NCI-H187 (cell line): Measurements from ENCODE around the gene AMOTL1.
"Not testable (repeated sequence)": the region's sequence is repeated elsewhere in the genome, so short reads cannot be mapped to it uniquely, and the experiment has no call there.

Source experiments
- DNase-seq, 2 experiments: peaks; one replicate each; lab custom pipeline; 2025; lab: John Stamatoyannopoulos, UW

AMOTL1 gene

GRCh38 chr11:94793002-94793401 is 24.8 kb downstream of the AMOTL1 start:
- no peak for DNase-seq

DNA sequence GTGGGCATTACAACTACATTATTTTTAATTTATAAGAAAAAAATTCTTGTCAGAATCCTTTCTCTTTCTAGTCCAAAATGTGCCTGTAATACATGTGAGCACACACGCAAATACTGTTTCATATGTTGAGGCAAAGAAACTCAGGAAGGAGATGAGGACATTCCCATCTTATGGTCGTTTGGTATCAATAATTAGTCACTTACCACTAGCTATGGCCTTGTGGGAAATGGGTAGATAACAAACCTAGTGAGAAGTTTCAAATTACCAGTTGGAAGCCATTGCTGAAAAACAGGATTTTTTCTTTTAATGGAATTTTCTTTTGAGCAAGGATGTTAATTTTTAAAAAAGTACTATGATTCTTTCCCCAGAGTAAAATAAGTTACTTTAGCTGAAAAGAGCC is 25.7 kb downstream of the AMOTL1 start:
- no peak for DNase-seq

GRCh38 chr11:94794287-94795168 is 26.4 kb downstream of the AMOTL1 start:
- no peak for DNase-seq

- no peak for DNase-seq
Observed at GRCh38 chr11:94795476-94796189, 27.5 kb downstream of the AMOTL1 start.

- DNase-seq, result no peak
Observed at GRCh38 chr11:94796190-94796580, 28.0 kb downstream of the AMOTL1 start.

GRCh38 chr11:94796863-94797262 is 28.7 kb downstream of the AMOTL1 start:
- no peak for DNase-seq

- DNase-seq, result no peak
Observed at GRCh38 chr11:94799726-94800125, 31.6 kb downstream of the AMOTL1 start.

GRCh38 chr11:94800414-94800813 is 32.3 kb downstream of the AMOTL1 start:
- no peak for DNase-seq

GRCh38 chr11:94801866-94802460 is 33.8 kb downstream of the AMOTL1 start:
- DNase-seq, result no peak

DNA sequence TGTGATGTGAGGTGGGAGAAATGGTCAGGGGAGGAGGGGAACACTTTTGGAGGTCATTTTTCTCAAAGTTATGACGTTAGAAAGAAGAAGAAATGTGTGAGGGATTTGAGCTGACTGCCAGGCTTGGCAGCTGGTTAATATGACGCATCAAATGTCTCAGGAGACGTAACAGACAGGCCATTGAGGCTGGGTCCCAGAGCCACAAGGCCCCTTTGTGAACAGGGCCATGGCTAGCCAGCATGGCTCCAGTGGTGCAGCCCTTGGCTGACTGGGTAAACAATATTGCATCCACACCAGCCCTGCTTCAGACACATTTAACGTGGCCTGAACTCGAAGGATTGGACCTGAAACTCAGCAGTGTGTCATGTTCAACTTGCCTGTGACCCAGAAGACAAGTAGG is 34.3 kb downstream of the AMOTL1 start:
- no peak for DNase-seq

DNA sequence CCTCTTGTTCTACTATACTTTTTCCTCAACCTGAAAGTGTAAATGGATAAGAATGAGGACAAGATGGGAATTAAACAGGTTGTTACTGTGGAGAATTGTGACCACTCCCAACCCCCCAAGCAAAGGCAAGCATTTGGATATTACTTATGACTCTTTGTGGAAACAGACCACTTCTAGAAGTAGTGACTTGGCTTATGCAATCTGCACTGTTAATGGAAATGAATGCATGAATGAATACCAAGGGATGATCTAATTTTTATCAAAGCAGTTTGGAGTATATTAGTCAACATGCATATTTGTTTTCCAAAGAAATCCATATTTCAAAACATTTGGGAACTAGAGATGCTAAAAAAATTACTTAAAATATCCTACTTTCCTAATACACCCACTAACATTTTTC is 35.3 kb downstream of the AMOTL1 start:
- no peak for DNase-seq

DNA sequence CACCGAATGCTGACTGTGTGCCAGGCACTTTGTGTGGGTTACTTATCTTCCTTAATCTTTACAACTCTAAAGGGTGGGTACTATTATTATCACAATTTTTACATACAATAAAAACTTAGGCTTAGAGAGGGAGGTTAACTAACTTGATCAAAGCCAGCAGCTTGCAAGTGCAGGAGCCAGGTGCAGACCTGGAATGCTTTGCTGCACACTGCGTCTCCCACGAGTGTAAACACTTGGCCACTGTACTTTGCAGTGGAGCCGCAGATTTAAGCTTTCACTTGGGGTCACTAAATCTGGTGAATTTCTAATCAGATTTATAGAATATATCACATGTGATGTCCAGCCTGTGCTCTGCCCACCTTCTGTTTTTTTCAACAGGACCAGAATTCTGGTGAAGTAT is 36.7 kb downstream of the AMOTL1 start:
- DNase-seq, result no peak

DNA sequence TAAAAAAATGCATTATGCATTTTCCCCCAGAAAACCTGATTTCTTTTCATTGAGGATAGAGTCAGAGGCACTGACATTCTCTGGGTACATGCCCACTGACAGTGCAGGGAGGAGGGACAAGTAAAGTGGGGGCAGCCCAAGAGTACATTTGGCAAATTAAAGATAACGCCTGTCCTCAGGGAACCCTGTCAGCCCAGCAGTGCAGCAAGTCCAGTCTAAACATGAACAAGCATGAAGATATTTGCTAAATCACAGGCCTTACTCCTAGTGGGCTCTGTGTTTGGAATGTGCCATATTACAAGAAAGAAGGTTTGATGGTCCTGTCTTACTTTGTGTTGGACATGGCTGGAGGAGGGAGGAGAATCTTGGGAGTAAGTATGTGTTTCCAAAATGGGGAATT is 37.9 kb downstream of the AMOTL1 start:
- no peak for DNase-seq

DNA sequence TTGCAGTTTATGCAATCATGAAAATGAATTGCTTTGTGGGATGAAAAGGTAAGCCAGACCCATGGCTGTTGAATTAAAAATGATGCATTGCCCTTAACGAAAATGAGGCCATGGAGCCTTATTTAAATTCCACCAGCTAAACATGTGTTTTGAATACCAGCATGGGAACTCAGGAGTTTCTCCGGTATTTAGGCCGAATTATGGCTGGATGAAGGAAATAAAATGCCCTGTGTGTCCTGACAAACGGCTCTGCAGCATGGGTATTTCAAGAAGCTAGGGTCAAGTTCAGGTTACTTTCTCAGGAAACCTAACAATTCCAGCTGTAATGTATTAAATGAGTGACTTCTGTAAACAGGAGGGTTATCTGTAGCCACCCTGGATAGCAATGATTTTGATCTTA is 38.3 kb downstream of the AMOTL1 start:
- DNase-seq, result no peak

DNA sequence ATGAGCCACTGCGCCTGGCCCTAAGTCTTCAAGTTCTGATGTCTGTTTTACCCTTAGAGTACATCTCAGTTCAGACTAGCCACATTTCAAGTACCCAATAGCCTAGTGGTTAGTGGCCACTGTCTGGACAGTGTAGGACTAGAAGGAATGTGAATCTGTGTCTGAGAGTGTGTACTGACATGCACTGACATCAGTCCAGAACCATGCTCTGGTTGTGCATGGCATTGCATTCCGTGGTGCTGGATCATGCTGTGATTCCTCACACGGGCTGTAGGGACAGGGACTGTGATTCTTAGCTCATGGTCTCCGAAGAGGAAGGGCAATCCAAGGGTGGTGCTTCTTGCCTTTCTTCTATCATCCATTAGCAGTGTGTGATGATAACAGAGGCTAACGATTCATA is 41.1 kb downstream of the AMOTL1 start:
- DNase-seq, result no peak

GRCh38 chr11:94812724-94813720 is 44.9 kb downstream of the AMOTL1 start:
- not testable (repeated sequence) for DNase-seq

GRCh38 chr11:94814272-94814976 is 46.3 kb downstream of the AMOTL1 start:
- DNase-seq, result no peak

DNA sequence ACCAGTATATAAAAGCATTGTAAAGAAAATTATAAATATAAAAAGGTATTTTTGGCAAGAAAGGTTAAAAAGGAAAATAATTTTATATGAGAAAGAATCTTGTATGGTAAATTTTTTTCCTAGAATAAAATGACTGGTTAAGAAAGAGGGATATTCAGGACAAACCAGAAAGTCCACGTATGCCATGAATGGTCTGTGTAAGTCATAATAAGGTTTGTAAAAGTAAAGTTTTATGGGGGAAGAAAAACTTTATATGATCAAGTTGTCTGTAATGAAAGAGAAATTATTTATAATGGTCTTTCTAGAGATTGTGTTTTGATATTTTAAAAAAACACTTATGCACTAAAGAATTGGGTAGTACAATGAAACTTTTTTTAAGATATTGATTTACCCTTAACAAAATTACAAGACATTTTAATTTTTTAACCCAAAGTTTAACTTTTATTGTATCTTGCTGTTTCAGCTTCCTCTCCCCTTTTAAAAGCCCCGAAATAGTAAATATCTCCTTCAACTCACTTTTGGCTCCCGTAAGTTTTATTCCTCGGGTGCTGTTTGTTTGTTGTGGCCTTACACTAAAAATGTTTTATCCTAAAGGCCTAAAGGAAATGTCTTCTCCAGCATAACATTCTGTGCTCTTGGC is 47.7 kb downstream of the AMOTL1 start:
- no peak for DNase-seq

GRCh38 chr11:94820480-94820879 is 52.3 kb downstream of the AMOTL1 start:
- DNase-seq, result no peak

- DNase-seq, result no peak
Observed at GRCh38 chr11:94821439-94821838, 53.3 kb downstream of the AMOTL1 start.

DNA sequence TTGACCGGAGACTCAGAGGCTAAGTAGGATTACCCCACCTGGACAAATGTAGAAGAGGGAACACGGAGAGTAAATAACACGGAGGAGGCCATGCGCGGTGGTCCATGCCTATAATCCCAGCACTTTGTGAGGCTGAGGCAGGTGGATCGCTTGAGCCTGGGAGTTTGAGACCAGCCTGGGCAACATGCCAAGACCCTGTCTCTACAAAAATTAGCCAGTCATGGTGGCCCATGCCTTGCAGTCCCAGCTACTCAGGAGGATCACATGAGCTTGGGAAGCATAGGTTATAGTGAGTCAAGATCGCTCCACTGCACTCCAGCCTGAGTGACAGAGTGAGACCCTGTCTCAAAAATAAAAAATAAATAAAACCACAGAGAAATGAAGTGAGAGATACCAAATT is 53.9 kb downstream of the AMOTL1 start:
- DNase-seq, result no peak
